Astrocyte (in vitro differentiated cells and primary cell): ENCODE results near the gene SLC35D3. TPM values are rescaled to one million over a fixed set of nuclear protein-coding genes. Genes with fewer than 3 reads are reported as not detected.

ENCODE experiments used
- DNase-seq: peaks from one replicate; pipeline ENCODE4 v3.0.0-alpha.2; 2010; ENCODE audit warnings: low read depth
- FAIRE-seq: peaks from 2 replicates; lab custom pipeline; 2011; peaks lifted over from hg19 to GRCh38; lab: Jason Lieb, UNC
- H2AFZ ChIP-seq: 2 replicates; pipeline ENCODE4 v1.6.0; 2012; ENCODE audit warnings: low read depth, low read length, inconsistent platforms
- H3K27ac ChIP-seq: 2 replicates; pipeline ENCODE4 v1.5.1; 2011; ENCODE audit warnings: low read depth, low read length, inconsistent platforms
- H3K27me3 ChIP-seq: 2 replicates; pipeline ENCODE4 v1.6.0; 2011; ENCODE audit warnings: low read length, inconsistent platforms; ENCODE audit not compliant: insufficient read depth
- H3K36me3 ChIP-seq: 2 replicates; pipeline ENCODE4 v1.5.1; 2011; ENCODE audit warnings: low read length, inconsistent platforms; ENCODE audit not compliant: insufficient read depth
- H3K4me1 ChIP-seq: 2 replicates; pipeline ENCODE4 v1.5.1; 2011; ENCODE audit warnings: low read length, inconsistent platforms; ENCODE audit not compliant: insufficient read depth
- H3K4me2 ChIP-seq: 2 replicates; pipeline ENCODE4 v1.6.0; 2012; ENCODE audit warnings: low read length, inconsistent platforms
- H3K4me3 ChIP-seq: 2 replicates; pipeline ENCODE4 v1.5.1; 2011; ENCODE audit warnings: low read depth, mild to moderate bottlenecking, low read length, inconsistent platforms; ENCODE audit not compliant: insufficient read depth
- H3K79me2 ChIP-seq: 2 replicates; pipeline ENCODE4 v1.6.0; 2012; ENCODE audit warnings: mild to moderate bottlenecking, low read length, inconsistent platforms; ENCODE audit not compliant: insufficient read depth
- H3K9ac ChIP-seq: 2 replicates; pipeline ENCODE4 v1.6.0; 2012; ENCODE audit warnings: mild to moderate bottlenecking, low read length, inconsistent platforms
- H3K9me3 ChIP-seq: 2 replicates; pipeline ENCODE4 v1.5.1; 2012; ENCODE audit warnings: low read depth, mild to moderate bottlenecking, low read length, inconsistent platforms; ENCODE audit not compliant: insufficient read depth
- H4K20me1 ChIP-seq: 2 replicates; pipeline ENCODE4 v1.6.0; 2012; ENCODE audit warnings: low read length, inconsistent platforms; ENCODE audit not compliant: insufficient read depth
- H3K27ac Mint-ChIP-seq: one replicate; pipeline ENCODE4 v1.8.0; 2021; ENCODE audit warnings: mild to moderate bottlenecking, mixed read lengths; ENCODE audit not compliant: unreplicated experiment
- H3K27me3 Mint-ChIP-seq: one replicate; pipeline ENCODE4 v1.8.0; 2021; ENCODE audit warnings: low read depth, mixed read lengths; ENCODE audit not compliant: unreplicated experiment
- H3K36me3 Mint-ChIP-seq: one replicate; pipeline ENCODE4 v1.8.0; 2021; ENCODE audit warnings: low read depth, mixed read lengths; ENCODE audit not compliant: unreplicated experiment
- H3K4me1 Mint-ChIP-seq: one replicate; pipeline ENCODE4 v1.8.0; 2021; ENCODE audit warnings: low read depth, mixed read lengths; ENCODE audit not compliant: unreplicated experiment
- H3K4me3 Mint-ChIP-seq: one replicate; pipeline ENCODE4 v1.8.0; 2021; ENCODE audit warnings: mild to moderate bottlenecking, moderate library complexity, mixed read lengths; ENCODE audit not compliant: unreplicated experiment
- H3K9me3 Mint-ChIP-seq: one replicate; pipeline ENCODE4 v1.8.0; 2021; ENCODE audit warnings: mild to moderate bottlenecking, mixed read lengths; ENCODE audit not compliant: unreplicated experiment
- CTCF ChIP-seq: IDR thresholded peaks from 2 replicates; pipeline ENCODE4 v1.5.1; 2011; ENCODE audit warnings: low read depth, mild to moderate bottlenecking, inconsistent platforms, low read length, moderate library complexity; ENCODE audit not compliant: insufficient read depth
- EZH2 ChIP-seq: IDR thresholded peaks from 2 replicates; pipeline ENCODE4 v1.6.1; 2012; ENCODE audit warnings: mild to moderate bottlenecking, low read length, inconsistent platforms; ENCODE audit not compliant: insufficient read depth
- total RNA-seq: library from RNA; stranded (reverse); gene quantifications from 2 replicates; pipeline ENCODE4 v1.2.1, GENCODE V29; 2021

SLC35D3 gene
- total RNA-seq, 1 donor from 2014 or later: not detected

GRCh38 chr6:136918706-136919105 is 3.4 kb upstream of the SLC35D3 start:
- H3K27ac ChIP-seq: no peak overlapping the region
- no peak overlapping the region for H3K4me3 ChIP-seq
- H3K4me1 ChIP-seq: peaks cover 20% of the 10 kb centered on the region
- H3K4me1 Mint-ChIP-seq: no peaks in the 10 kb centered on the region
- no peak overlapping the region for H3K4me3 Mint-ChIP-seq
- TF ChIP-seq CTCF: no peak
- H3K27ac Mint-ChIP-seq: no peak overlapping the region
- H3K27me3 Mint-ChIP-seq: peaks cover 28% of the 10 kb centered on the region
- H3K9me3 Mint-ChIP-seq: peaks cover 2% of the 10 kb centered on the region
- peaks cover 24% of the 10 kb centered on the region for H3K27me3 ChIP-seq
- H3K36me3 Mint-ChIP-seq: peaks cover 6% of the 10 kb centered on the region
- H4K20me1 ChIP-seq: no peaks in the 10 kb centered on the region
- no peak overlapping the region for H3K9ac ChIP-seq
- no peak overlapping the region for H3K4me2 ChIP-seq
- FAIRE-seq: no peak
- no peak for DNase-seq
- peaks cover under 1% of the 10 kb centered on the region for H3K9me3 ChIP-seq
- H2AFZ ChIP-seq: no peak overlapping the region
- no peaks in the 10 kb centered on the region for H3K36me3 ChIP-seq
- no peaks in the 10 kb centered on the region for H3K79me2 ChIP-seq

- Histone ChIP-seq H3K4me3 (no peak overlapping the region), H3K9me3 (peaks cover 5% of the 10 kb centered on the region), H3K27me3 (peaks cover 36% of the 10 kb centered on the region), H2AFZ (no peak overlapping the region), H4K20me1 (no peaks in the 10 kb centered on the region), H3K36me3 (no peaks in the 10 kb centered on the region), H3K4me1 (peaks cover 20% of the 10 kb centered on the region), H3K4me2 (peak overlapping the region; percentile 91), H3K79me2 (no peaks in the 10 kb centered on the region), H3K27ac (no peak overlapping the region), H3K9ac (no peak overlapping the region)
- peaks cover 2% of the 10 kb centered on the region for H3K9me3 Mint-ChIP-seq
- no peaks in the 10 kb centered on the region for H3K4me1 Mint-ChIP-seq
- H3K27me3 Mint-ChIP-seq: peaks cover 39% of the 10 kb centered on the region
- FAIRE-seq (no peak), DNase-seq (no peak)
- no peak for TF ChIP-seq EZH2
- TF ChIP-seq CTCF: no peak
- no peak overlapping the region for H3K27ac Mint-ChIP-seq
- no peak overlapping the region for H3K4me3 Mint-ChIP-seq
- H3K36me3 Mint-ChIP-seq: peaks cover 6% of the 10 kb centered on the region
Observed at GRCh38 chr6:136920216-136920615, 1.9 kb upstream of the SLC35D3 start.

- Mint-ChIP-seq H3K36me3 (peaks cover under 1% of the 10 kb centered on the region), H3K27me3 (peaks cover 39% of the 10 kb centered on the region), H3K4me3 (peak overlapping the region; percentile 68), H3K4me1 (no peaks in the 10 kb centered on the region), H3K27ac (no peak overlapping the region), H3K9me3 (peaks cover 2% of the 10 kb centered on the region)
- no peaks in the 10 kb centered on the region for H4K20me1 ChIP-seq
- H2AFZ ChIP-seq: peak overlapping the region; percentile 59
- peaks cover 5% of the 10 kb centered on the region for H3K9me3 ChIP-seq
- H3K27ac ChIP-seq: no peak overlapping the region
- H3K4me3 ChIP-seq: peak overlapping the region; percentile 56
- H3K4me2 ChIP-seq: peak overlapping the region; percentile 91
- TF ChIP-seq EZH2 (peak; percentile 77), CTCF (no peak)
- H3K36me3 ChIP-seq: no peaks in the 10 kb centered on the region
- H3K27me3 ChIP-seq: peaks cover 36% of the 10 kb centered on the region
- peaks cover 20% of the 10 kb centered on the region for H3K4me1 ChIP-seq
- H3K79me2 ChIP-seq: no peaks in the 10 kb centered on the region
- DNase-seq: no peak
- H3K9ac ChIP-seq: peak overlapping the region; percentile 34
- no peak for FAIRE-seq
Observed at GRCh38 chr6:136920671-136921380, 1.3 kb upstream of the SLC35D3 start.
